Thyroid gland (tissue), 4 donors: Measurements from ENCODE around the gene PPP2R3A. TPM values are rescaled to one million over a fixed set of nuclear protein-coding genes. Genes with fewer than 3 reads are reported as not detected.
"Not testable (repeated sequence)": the region's sequence is repeated elsewhere in the genome, so short reads cannot be mapped to it uniquely, and the experiment has no call there.

Experiments used
- DNase-seq, 2 donors: peaks; one replicate each; pipeline ENCODE4 v3.0.0-alpha.2; 2019
- H3K27ac ChIP-seq, 3 donors: fragments of 200-600 bp; sonication (generic); 1 replicate in 2 of 3; 2 replicates in 1 of 3; pipeline ENCODE4 v1.5.1; 2016 to 2019; ENCODE audit warnings: mild to moderate bottlenecking in 1 of 3, moderate library complexity in 1 of 3
- H3K27me3 ChIP-seq: fragments of 200-600 bp; sonication (generic); one replicate; pipeline ENCODE4 v1.5.1; 2019
- H3K36me3 ChIP-seq, 2 donors: fragments of 200-600 bp; sonication (generic); one replicate each; pipeline ENCODE4 v1.5.1; 2016 to 2019
- H3K4me1 ChIP-seq, 2 donors: fragments of 200-600 bp; sonication (generic); one replicate each; pipeline ENCODE4 v1.5.1; 2017 to 2019
- H3K4me3 ChIP-seq, 3 donors: fragments of 200-600 bp; sonication (generic); replicated peaks in 1 of 3; 1 replicate in 2 of 3; 2 replicates in 1 of 3; pipeline ENCODE4 v1.5.1; 2016; ENCODE audit warnings: mild to moderate bottlenecking in 1 of 3
- H3K9me3 ChIP-seq: fragments of 200-600 bp; sonication (generic); one replicate; pipeline ENCODE4 v1.5.1; 2017
- POLR2A ChIP-seq, 2 donors: fragments of 450-650 bp; IDR thresholded peaks; one replicate each; pipeline ENCODE4 v1.6.1; 2017; ENCODE audit warnings: antibody characterized with exemption in 2 of 2, mild to moderate bottlenecking in 2 of 2, moderate library complexity in 1 of 2
- WGBS, 2 donors: methylation state at CpG; one replicate each; pipeline ENCODE4 v1.1.5; 2017; 5-methylcytosine and 5-hydroxymethylcytosine counted together
- intact Hi-C: fragments of 100-400 bp; cut with DNase I; formaldehyde crosslinking; loops from one replicate; pipeline ENCODE4 v1.15.1; 2023
- total RNA-seq, 4 donors: library from RNA; depleted of rRNA; stranded (reverse); fragments of >200 nt; gene quantifications; one replicate each; pipeline ENCODE4 v1.2.3, GENCODE V29; 2016
- TF ChIP-seq, protein P1 (sequence below), 6 experiments: fragments of 200-600 bp in 3 of 6; fragments of 450-650 bp in 3 of 6; sonication (generic) in 3 of 6; IDR thresholded peaks; one replicate each; pipeline ENCODE4 v1.5.1; 2016 to 2019; ENCODE audit warnings: antibody characterized with exemption in 6 of 6, mild to moderate bottlenecking in 2 of 6, inconsistent platforms in 1 of 6, moderate library complexity in 1 of 6

The PPP2R3A gene
- total RNA-seq, 4 donors from 2014 or later = 8.5 to 15.3 (median 9.8) TPM

DNA sequence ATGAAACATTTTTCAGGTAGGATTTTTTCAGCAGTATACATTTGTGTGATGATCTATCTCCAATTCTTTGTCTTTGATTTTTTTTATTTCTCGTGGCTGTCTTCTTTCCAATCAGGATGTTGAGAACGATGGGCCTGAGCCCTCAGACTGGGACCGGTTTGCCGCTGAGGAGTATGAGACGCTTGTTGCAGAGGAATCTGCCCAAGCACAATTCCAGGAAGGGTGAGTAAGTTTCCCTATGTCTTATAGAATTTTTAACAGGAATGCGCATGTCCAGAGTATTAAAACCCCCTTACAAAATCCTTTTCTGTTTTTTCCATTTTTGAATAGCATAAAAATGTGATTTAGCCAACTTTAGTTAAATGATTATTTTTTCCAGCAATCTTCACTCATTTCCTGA is 140.6 kb downstream of the PPP2R3A start:
- intact Hi-C loops = no loop called here
- Histone ChIP-seq H3K27ac (no peak overlapping the region), H3K4me1 (no peaks in the 10 kb centered on the region), H3K9me3 (no peaks in the 10 kb centered on the region), H3K36me3 (no peaks in the 10 kb centered on the region), H3K4me3 (no peak overlapping the region), H3K27me3 (no peaks in the 10 kb centered on the region)
- WGBS, 2 donors = 94% methylated on average over 6 of the region's 6 CpGs
- DNase-seq = no peak
- TF ChIP-seq, protein P1, sequence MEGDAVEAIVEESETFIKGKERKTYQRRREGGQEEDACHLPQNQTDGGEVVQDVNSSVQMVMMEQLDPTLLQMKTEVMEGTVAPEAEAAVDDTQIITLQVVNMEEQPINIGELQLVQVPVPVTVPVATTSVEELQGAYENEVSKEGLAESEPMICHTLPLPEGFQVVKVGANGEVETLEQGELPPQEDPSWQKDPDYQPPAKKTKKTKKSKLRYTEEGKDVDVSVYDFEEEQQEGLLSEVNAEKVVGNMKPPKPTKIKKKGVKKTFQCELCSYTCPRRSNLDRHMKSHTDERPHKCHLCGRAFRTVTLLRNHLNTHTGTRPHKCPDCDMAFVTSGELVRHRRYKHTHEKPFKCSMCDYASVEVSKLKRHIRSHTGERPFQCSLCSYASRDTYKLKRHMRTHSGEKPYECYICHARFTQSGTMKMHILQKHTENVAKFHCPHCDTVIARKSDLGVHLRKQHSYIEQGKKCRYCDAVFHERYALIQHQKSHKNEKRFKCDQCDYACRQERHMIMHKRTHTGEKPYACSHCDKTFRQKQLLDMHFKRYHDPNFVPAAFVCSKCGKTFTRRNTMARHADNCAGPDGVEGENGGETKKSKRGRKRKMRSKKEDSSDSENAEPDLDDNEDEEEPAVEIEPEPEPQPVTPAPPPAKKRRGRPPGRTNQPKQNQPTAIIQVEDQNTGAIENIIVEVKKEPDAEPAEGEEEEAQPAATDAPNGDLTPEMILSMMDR (IDR thresholded peaks at IDR 0.05) = no peak
- no peak for TF ChIP-seq POLR2A (IDR thresholded peaks at IDR 0.05)

DNA sequence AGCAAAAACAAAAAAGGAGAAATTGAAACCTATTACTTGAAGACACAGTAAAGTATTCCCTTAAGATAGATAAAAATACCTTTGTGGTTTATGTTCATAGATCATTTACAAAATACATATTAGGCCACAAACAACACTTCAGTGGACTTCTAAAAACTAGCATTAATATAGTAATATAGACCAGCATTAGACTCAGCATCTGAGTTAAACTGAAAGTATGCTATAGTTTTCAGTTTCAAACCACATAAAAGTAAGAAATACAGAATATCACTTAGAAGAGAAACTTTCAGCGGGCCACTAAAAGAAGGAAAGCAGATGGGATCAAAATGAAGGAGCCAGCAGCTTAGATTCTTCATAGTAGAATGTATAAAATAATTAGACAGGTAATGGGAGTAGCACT is 144.0 kb downstream of the PPP2R3A start:
- TF ChIP-seq, protein P1 (IDR thresholded peaks at IDR 0.05) = no peak
- no peak for TF ChIP-seq POLR2A (IDR thresholded peaks at IDR 0.05)
- Histone ChIP-seq H3K36me3 (no peaks in the 10 kb centered on the region), H3K27me3 (no peaks in the 10 kb centered on the region), H3K9me3 (no peaks in the 10 kb centered on the region), H3K4me1 (peaks cover 0 to 3% of the 10 kb centered on the region in 2 donors), H3K27ac (no peak overlapping the region), H3K4me3 (no peak overlapping the region)
- intact Hi-C loops = no loop called here
- WGBS, 2 donors = 92% methylated on average over 1 of the region's 1 CpG
- DNase-seq = no peak

DNA sequence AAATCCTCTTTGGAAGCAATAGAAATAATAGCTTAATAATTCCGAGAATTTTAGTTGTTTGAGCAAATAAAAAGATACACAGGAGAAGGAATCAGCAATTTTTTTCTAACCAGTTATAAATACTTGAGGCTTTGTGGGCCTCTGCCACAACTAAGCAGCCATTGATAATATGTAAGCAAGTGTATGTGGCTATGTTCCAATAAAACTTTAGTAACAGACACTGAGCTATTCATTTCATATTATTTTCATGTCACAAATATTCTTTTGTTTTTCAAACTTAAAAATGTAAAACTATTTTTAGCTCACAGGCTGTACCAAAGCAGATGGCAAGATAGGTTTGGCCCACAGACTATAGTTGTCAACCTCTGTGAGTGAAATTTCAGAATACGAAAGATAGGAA is 145.0 kb downstream of the PPP2R3A start:
- no peak for DNase-seq
- peaks cover 0 to 3% of the 10 kb centered on the region in 2 donors for H3K4me1 ChIP-seq
- intact Hi-C loops = no loop called here
- TF ChIP-seq, protein P1 (IDR thresholded peaks at IDR 0.05) = no peak
- no peak for TF ChIP-seq POLR2A (IDR thresholded peaks at IDR 0.05)
- WGBS, 2 donors = 95 to 97% methylated on average over 2 of the region's 2 CpGs
- H3K36me3 ChIP-seq = no peaks in the 10 kb centered on the region
- H3K4me3 ChIP-seq = no peak overlapping the region
- no peaks in the 10 kb centered on the region for H3K27me3 ChIP-seq
- no peak overlapping the region for H3K27ac ChIP-seq
- H3K9me3 ChIP-seq = no peaks in the 10 kb centered on the region

DNA sequence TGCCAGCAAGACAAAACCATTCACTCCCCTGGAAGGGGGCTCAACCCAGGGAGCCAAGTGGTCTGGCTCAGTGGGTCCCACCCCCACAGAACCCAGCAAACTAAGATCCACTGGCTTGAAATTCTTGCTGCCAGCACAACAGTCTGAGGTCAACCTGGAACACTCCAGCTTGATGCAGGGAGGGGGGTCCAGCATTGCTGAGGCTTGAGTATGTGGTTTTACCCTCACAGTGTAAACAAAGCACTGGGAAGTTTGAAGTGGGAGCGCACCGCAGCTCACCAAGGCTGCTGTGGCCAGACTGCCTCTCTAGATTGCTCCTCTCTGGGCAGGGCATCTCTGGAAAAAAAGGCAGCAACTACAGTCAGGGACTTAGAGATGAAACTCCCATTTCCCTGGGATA is 148.9 kb downstream of the PPP2R3A start:
- no peaks in the 10 kb centered on the region for H3K36me3 ChIP-seq
- 50 to 54% methylated on average over 1 to 2 of the region's 2 CpGs for WGBS, 2 donors
- no peaks in the 10 kb centered on the region for H3K27me3 ChIP-seq
- H3K4me1 ChIP-seq = peaks cover 0 to 3% of the 10 kb centered on the region in 2 donors
- TF ChIP-seq, protein P1 (IDR thresholded peaks at IDR 0.05) = no peak
- TF ChIP-seq POLR2A (IDR thresholded peaks at IDR 0.05) = no peak
- H3K9me3 ChIP-seq = no peaks in the 10 kb centered on the region
- H3K4me3 ChIP-seq = no peak overlapping the region
- DNase-seq = peak; percentile 30 to 45
- H3K27ac ChIP-seq = no peak overlapping the region
- intact Hi-C loops = no loop called here

DNA sequence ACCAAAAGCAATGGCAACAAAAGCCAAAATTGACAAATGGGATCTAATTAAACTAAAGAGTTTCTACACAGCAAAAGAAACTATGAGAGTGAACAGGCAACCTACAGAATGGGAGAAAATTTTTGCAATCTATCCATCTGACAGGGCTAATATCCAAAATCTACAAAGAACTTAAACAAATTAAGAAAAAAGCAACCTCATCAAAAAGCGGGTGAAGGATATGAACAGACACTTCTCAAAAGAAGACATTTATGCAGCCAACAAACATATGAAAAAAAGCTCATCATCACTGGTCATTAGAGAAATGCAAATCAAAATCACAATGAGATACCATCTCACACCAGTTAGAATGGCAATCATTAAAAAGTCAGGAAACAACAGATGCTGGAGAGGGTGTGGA is 153.8 kb downstream of the PPP2R3A start:
- H3K4me3 ChIP-seq, H3K9me3 ChIP-seq, intact Hi-C loops, H3K36me3 ChIP-seq, DNase-seq, H3K27me3 ChIP-seq, H3K27ac ChIP-seq, H3K4me1 ChIP-seq: not testable (repeated sequence)
- WGBS, 2 donors = 97% methylated on average over 1 of the region's 1 CpG

DNA sequence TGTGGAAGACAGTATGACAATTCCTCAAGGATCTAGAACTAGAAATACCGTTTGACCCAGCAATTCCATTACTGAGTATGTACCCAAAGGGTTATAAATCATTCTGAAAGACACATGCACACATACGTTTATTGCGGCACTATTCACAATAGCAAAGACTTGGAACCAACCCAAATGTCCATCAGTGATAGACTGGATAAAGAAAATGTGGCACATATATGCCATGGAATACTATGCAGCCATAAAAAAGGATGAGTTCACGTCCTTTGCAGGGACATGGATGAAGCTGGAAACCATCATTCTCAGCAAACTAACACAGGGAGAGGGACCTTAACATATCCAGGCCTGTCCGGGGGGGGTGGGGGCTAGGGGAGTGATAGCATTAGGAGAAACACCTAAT is 154.3 kb downstream of the PPP2R3A start:
- WGBS, 2 donors = 96 to 98% methylated on average over 5 of the region's 5 CpGs
- DNase-seq = not testable (repeated sequence)

More for the DNA sequence above, 154.3 kb downstream of the PPP2R3A start:
- H3K9me3 ChIP-seq, intact Hi-C loops, H3K27me3 ChIP-seq, H3K27ac ChIP-seq, H3K4me3 ChIP-seq, H3K36me3 ChIP-seq, H3K4me1 ChIP-seq: not testable (repeated sequence)
